GM10248 (cell line): ENCODE data around the gene BCL2L13.
"Not testable (repeated sequence)": the region's sequence is repeated elsewhere in the genome, so short reads cannot be mapped to it uniquely, and the experiment has no call there.

Source experiments
- CTCF ChIA-PET: fragments of 300-600 bp; sonication (Branson Sonifier 250); formaldehyde crosslinking; extraction: SDS; loops from one replicate; lab custom pipeline; 2021; ENCODE audit warnings: antibody characterized with exemption; lab: Yijun Ruan, JAX
- POLR2A ChIA-PET: fragments of 350-650 bp; sonication (Branson Sonifier 250); formaldehyde crosslinking; extraction: SDS; loops from one replicate; lab custom pipeline; 2020; ENCODE audit warnings: antibody characterized with exemption; lab: Yijun Ruan, JAX
- DNase-seq: peaks from one replicate; pipeline ENCODE4 v3.0.0; 2012; ENCODE audit errors: extremely low spot score
- TF ChIP-seq, protein P1 (sequence below): IDR thresholded peaks from 2 replicates; pipeline ENCODE4 v1.5.1; 2012; ENCODE audit warnings: mild to moderate bottlenecking, low read depth; ENCODE audit errors: extremely low read depth, missing control alignments, control extremely low read depth

The BCL2L13 gene

DNA sequence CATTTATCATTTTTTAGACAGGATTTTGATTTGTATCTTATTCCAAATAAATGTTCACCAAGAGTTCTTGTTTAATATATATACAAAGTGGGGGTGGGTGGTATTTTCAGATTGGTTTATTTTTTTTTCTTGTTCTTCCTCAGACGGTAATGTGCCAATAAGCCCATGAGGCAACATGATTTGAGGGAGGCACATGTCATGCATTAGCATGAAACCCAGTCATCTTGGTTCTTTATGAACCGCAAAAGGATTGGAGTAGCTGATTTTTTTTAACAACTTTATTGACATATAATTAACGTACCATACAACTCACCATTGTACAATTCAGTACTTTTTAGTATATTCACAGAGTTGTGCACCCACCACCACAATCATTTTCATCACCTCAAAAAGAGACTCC lies 2.7 kb downstream of the BCL2L13 start:
- ChIA-PET CTCF (no interaction called here), POLR2A (no interaction called here)
- TF ChIP-seq, protein P1, sequence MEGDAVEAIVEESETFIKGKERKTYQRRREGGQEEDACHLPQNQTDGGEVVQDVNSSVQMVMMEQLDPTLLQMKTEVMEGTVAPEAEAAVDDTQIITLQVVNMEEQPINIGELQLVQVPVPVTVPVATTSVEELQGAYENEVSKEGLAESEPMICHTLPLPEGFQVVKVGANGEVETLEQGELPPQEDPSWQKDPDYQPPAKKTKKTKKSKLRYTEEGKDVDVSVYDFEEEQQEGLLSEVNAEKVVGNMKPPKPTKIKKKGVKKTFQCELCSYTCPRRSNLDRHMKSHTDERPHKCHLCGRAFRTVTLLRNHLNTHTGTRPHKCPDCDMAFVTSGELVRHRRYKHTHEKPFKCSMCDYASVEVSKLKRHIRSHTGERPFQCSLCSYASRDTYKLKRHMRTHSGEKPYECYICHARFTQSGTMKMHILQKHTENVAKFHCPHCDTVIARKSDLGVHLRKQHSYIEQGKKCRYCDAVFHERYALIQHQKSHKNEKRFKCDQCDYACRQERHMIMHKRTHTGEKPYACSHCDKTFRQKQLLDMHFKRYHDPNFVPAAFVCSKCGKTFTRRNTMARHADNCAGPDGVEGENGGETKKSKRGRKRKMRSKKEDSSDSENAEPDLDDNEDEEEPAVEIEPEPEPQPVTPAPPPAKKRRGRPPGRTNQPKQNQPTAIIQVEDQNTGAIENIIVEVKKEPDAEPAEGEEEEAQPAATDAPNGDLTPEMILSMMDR, result no peak
- no peak for DNase-seq

GRCh38 chr22:17642357-17642756 lies 3.8 kb downstream of the BCL2L13 start:
- ChIA-PET CTCF (interaction anchor here (1.3 kb wide), 1 partner anchor 9 kb away, joined by 3 read pairs; no protein-coding TSS in a partner anchor), POLR2A (interaction anchor here (0.7 kb wide), 1 partner anchor 53 kb away, joined by 8 read pairs; no protein-coding TSS in a partner anchor)
- not testable (repeated sequence) for DNase-seq

DNA sequence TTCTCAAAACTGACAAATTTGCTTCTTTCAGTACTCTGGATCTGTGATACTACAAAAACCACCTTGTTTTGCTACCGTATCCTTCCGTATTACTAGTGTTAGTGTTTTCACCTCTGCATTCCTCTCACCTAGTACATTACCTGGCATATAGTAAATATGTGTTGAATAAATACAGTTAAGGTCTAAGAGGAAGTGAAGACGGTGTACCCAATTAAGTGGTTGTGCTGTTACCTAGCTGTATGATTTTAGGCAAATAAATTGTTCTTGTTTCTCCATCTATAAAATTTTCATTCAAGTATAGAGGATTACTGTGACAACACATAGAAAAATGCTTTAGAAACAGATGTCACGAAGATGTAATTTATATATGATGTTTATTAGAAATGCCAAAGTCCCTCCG lies 8.9 kb downstream of the BCL2L13 start:
- ChIA-PET POLR2A (no interaction called here), CTCF (no interaction called here)
- TF ChIP-seq, protein P1, result no peak
- no peak for DNase-seq

- POLR2A ChIA-PET, result no interaction called here
- no peak for DNase-seq
- CTCF ChIA-PET, result no interaction called here
- TF ChIP-seq, protein P1, result no peak
These were observed 9.4 kb downstream of the BCL2L13 start for GRCh38 chr22:17647991-17648390.

- ChIA-PET CTCF (no interaction called here), POLR2A (no interaction called here)
- no peak for DNase-seq
- TF ChIP-seq, protein P1, result no peak
These were observed 10.0 kb downstream of the BCL2L13 start for GRCh38 chr22:17648569-17648968.

DNA sequence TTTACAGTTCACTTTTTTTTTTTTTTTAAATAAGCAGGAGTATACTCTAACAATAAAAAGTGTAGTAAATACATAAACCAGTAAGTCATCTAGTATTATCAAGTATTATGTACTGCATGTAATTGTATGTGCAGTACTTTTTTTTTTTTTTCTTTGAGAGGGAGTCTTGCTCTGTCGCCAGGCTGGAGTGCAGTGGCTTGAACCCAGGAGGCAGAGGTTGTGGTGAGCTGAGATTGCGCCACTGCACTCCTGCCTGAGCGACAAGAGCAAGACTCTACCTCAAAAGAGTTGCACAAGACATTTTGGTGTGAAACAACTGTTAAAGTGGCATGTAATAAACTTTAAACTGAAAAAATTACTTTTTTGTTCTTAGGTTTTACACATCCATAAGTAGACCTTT lies 16.7 kb downstream of the BCL2L13 start:
- DNase-seq, result no peak
- TF ChIP-seq, protein P1, result no peak
- CTCF ChIA-PET, result no interaction called here
- POLR2A ChIA-PET, result no interaction called here

DNA sequence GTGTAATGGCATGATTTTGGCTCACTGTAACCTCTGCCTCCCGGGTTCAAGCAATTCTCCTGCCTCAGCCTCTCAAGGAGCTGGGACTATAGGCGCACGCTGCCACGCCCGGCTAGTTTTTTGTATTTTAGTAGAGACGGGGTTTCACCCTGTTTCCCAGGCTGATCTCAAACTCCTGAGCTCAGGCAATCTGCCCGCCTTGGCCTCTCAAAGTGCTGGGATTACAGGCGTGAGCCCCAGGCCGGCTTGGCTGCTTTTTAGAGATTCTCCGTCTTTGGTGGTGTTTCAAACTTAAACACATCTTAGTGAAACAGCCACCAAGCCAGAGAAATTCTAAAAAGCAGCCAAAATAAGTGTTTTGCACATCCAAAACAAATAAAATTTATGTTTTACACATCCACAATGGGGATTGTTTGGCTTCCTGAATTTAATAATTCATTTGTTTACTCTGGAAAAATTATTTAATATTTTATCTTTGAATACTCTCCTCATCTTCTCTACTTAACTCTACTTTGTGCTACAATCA lies 18.4 kb downstream of the BCL2L13 start:
- DNase-seq, result no peak
- ChIA-PET POLR2A (no interaction called here), CTCF (interaction anchor here (1.2 kb wide), 1 partner anchor 10 kb away, joined by 4 read pairs; no protein-coding TSS in a partner anchor)
- TF ChIP-seq, protein P1, result no peak
